Type B pancreatic cell (in vitro differentiated cells): ENCODE measurements around the gene ZNF26. TPM values are rescaled to one million over a fixed set of nuclear protein-coding genes. Genes with fewer than 3 reads are reported as not detected.

Source experiments
- DNase-seq: peaks from one replicate; pipeline ENCODE4 v3.0.0; 2021; ENCODE audit warnings: mixed read lengths; ENCODE audit not compliant: unreplicated experiment; ENCODE audit errors: extremely low spot score
- H3K27ac Mint-ChIP-seq: 2 replicates; pipeline ENCODE4 v1.8.0; 2021; ENCODE audit warnings: mild to moderate bottlenecking, mixed read lengths
- H3K27me3 Mint-ChIP-seq: 2 replicates; pipeline ENCODE4 v1.8.0; 2021; ENCODE audit warnings: mixed read lengths
- H3K36me3 Mint-ChIP-seq: 2 replicates; pipeline ENCODE4 v1.8.0; 2021; ENCODE audit warnings: mixed read lengths
- H3K4me1 Mint-ChIP-seq: one replicate; pipeline ENCODE4 v1.8.0; 2021; ENCODE audit warnings: mixed read lengths; ENCODE audit not compliant: unreplicated experiment
- H3K4me3 Mint-ChIP-seq: 2 replicates; pipeline ENCODE4 v1.8.0; 2021; ENCODE audit warnings: mild to moderate bottlenecking, mixed read lengths
- H3K9me3 Mint-ChIP-seq: 2 replicates; pipeline ENCODE4 v1.8.0; 2021; ENCODE audit warnings: mixed read lengths
- total RNA-seq: library from RNA; stranded (reverse); gene quantifications from 2 replicates; pipeline ENCODE4 v1.2.1, GENCODE V29; 2021; ENCODE audit warnings: low replicate concordance
- TF ChIP-seq, protein P1 (sequence below): fragments of 200-600 bp; sonication (generic); conservative IDR thresholded peaks from 2 replicates; pipeline ENCODE4 v1.5.0; 2021; ENCODE audit warnings: antibody characterized with exemption, mild to moderate bottlenecking

The ZNF26 gene
- total RNA-seq, 1 donor from 2014 or later: 12.5 TPM

DNA sequence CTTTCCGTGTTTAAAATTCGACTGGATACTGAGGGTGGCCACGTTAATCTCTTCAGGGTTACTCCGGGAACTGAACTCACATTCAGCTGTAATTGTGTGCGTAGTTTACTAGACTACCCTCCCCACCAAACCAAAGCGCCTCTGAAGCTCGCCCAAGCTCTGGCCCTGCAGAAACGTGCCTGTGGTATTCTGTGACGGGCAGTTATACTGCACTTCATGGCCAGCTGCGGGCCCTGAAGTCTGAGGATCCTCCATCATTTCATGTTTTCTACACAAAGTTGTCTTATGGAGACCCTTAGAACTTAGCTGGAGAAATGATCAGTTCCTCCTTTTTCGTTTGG lies 688 bp downstream of the ZNF26 start:
- H3K27me3 Mint-ChIP-seq: no peaks in the 10 kb centered on the region
- TF ChIP-seq, protein P1, sequence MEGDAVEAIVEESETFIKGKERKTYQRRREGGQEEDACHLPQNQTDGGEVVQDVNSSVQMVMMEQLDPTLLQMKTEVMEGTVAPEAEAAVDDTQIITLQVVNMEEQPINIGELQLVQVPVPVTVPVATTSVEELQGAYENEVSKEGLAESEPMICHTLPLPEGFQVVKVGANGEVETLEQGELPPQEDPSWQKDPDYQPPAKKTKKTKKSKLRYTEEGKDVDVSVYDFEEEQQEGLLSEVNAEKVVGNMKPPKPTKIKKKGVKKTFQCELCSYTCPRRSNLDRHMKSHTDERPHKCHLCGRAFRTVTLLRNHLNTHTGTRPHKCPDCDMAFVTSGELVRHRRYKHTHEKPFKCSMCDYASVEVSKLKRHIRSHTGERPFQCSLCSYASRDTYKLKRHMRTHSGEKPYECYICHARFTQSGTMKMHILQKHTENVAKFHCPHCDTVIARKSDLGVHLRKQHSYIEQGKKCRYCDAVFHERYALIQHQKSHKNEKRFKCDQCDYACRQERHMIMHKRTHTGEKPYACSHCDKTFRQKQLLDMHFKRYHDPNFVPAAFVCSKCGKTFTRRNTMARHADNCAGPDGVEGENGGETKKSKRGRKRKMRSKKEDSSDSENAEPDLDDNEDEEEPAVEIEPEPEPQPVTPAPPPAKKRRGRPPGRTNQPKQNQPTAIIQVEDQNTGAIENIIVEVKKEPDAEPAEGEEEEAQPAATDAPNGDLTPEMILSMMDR: no peak
- peak overlapping the region; percentile 83 for H3K27ac Mint-ChIP-seq
- H3K4me1 Mint-ChIP-seq: peaks cover 17% of the 10 kb centered on the region
- no peak for DNase-seq
- peak overlapping the region; percentile 95 for H3K4me3 Mint-ChIP-seq
- H3K36me3 Mint-ChIP-seq: peaks cover 37% of the 10 kb centered on the region
- H3K9me3 Mint-ChIP-seq: peaks cover 29% of the 10 kb centered on the region

DNA sequence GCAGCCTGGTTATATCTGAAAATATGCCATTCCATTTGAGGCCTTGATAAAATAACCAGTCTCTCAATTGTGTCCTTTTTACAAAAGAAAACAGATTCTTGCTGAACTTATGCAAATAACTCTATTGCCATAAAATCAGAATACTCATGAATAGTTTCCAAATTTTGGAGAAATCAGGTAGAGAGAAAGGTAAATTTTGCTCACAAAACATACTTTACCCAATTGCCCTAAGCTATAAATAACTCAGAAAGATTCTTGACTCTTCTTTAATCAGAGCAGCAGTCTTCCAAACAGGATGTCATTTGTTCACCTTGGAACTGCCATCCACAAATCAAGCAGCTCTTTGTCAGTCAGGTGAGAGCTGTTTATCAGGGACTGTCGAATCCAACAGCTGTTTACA lies 12.6 kb downstream of the ZNF26 start:
- H3K4me3 Mint-ChIP-seq: no peak overlapping the region
- H3K27me3 Mint-ChIP-seq: no peaks in the 10 kb centered on the region
- no peak for DNase-seq
- H3K9me3 Mint-ChIP-seq: peaks cover 33% of the 10 kb centered on the region
- TF ChIP-seq, protein P1: no peak
- H3K4me1 Mint-ChIP-seq: no peaks in the 10 kb centered on the region
- peaks cover 54% of the 10 kb centered on the region for H3K36me3 Mint-ChIP-seq
- H3K27ac Mint-ChIP-seq: no peak overlapping the region

DNA sequence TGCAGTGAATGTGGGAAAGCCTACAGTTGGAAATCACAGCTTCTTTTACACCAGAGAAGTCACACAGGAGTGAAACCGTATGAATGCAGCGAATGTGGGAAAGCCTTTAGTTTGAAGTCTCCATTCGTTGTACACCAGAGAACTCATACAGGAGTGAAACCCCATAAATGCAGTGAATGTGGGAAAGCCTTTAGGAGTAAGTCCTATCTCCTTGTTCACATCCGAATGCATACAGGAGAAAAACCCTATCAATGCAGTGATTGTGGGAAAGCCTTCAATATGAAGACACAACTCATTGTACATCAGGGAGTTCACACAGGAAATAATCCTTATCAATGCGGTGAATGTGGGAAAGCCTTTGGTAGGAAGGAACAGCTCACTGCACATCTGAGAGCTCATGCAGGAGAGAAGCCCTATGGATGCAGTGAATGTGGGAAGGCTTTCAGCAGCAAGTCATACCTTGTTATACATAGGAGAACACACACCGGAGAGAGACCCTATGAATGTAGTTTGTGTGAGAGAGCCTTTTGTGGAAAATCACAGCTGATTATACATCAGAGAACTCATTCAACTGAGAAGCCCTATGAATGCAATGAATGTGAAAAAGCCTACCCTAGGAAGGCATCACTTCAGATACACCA lies 24.6 kb downstream of the ZNF26 start:
- TF ChIP-seq, protein P1: no peak
- no peak overlapping the region for H3K27ac Mint-ChIP-seq
- peaks cover 29% of the 10 kb centered on the region for H3K9me3 Mint-ChIP-seq
- H3K4me1 Mint-ChIP-seq: no peaks in the 10 kb centered on the region
- no peak for DNase-seq
- no peak overlapping the region for H3K4me3 Mint-ChIP-seq
- H3K27me3 Mint-ChIP-seq: no peaks in the 10 kb centered on the region
- peaks cover 73% of the 10 kb centered on the region for H3K36me3 Mint-ChIP-seq

DNA sequence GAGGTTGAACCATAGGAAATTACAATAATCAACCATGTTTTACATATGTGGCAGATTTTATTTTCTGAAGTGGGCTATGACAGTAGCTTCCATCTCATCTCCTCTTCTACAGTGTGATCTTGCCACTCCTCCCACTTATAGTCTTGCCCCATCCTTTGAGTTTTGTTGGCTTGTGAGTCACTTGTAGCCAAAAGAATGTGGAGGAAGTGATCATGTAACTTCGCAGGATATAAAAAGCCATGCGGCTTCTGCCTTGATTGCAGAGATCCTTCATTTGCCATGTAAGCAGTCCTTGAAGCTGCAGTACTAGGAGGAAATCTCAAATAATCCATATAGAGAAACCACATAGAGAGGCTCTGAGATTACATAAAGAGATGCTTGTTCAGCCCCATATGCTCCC lies 37.4 kb downstream of the ZNF26 start:
- no peak overlapping the region for H3K4me3 Mint-ChIP-seq
- TF ChIP-seq, protein P1: no peak
- no peak overlapping the region for H3K27ac Mint-ChIP-seq
- peaks cover 37% of the 10 kb centered on the region for H3K9me3 Mint-ChIP-seq
- DNase-seq: no peak
- H3K27me3 Mint-ChIP-seq: no peaks in the 10 kb centered on the region
- no peaks in the 10 kb centered on the region for H3K4me1 Mint-ChIP-seq
- peaks cover 30% of the 10 kb centered on the region for H3K36me3 Mint-ChIP-seq

DNA sequence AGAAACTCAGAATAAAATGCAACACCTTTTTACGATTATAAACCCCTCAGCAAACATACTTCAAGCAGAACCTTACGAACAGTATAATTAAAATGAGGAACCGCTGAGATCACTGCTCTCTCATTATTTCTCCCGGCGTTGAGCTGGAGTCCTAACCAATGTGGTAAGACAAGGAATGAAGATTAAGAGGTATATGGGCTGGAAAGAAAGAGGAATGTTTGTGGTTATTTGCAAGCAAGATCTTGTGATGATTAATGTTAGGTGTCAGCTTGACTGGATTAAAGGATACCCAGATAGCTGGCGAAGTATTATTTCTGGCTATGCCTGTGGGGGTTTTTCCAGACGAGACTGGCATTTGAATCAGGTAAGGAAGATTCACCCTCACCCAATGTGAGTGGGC lies 40.8 kb downstream of the ZNF26 start:
- H3K4me1 Mint-ChIP-seq: no peaks in the 10 kb centered on the region
- no peaks in the 10 kb centered on the region for H3K27me3 Mint-ChIP-seq
- H3K9me3 Mint-ChIP-seq: peaks cover 30% of the 10 kb centered on the region
- no peak overlapping the region for H3K4me3 Mint-ChIP-seq
- peaks cover 13% of the 10 kb centered on the region for H3K36me3 Mint-ChIP-seq
- no peak overlapping the region for H3K27ac Mint-ChIP-seq
- TF ChIP-seq, protein P1: no peak
- no peak for DNase-seq
